ENCODE measurements around the gene CD163L1.

DNA sequence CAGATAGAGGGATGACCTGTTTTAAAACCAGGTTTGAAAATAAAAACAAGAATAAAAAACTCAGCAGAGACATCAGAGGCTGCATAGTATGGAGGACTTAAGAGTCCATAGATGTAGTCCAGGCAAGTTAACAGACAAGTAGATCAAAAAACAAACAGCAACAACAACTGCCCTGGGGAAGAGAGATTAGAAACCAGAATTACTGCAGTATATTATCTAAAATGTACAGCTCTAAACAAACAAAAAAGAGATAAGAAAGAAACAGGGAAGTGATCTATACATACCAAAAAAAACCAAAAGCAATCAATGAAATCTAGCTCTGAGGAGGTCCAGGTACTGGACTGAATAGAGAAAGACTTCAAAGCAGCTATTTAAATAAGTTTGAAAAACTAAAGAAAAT, 91.3 kb downstream of the CD163L1 start:
- TF ChIP-seq, protein P1, sequence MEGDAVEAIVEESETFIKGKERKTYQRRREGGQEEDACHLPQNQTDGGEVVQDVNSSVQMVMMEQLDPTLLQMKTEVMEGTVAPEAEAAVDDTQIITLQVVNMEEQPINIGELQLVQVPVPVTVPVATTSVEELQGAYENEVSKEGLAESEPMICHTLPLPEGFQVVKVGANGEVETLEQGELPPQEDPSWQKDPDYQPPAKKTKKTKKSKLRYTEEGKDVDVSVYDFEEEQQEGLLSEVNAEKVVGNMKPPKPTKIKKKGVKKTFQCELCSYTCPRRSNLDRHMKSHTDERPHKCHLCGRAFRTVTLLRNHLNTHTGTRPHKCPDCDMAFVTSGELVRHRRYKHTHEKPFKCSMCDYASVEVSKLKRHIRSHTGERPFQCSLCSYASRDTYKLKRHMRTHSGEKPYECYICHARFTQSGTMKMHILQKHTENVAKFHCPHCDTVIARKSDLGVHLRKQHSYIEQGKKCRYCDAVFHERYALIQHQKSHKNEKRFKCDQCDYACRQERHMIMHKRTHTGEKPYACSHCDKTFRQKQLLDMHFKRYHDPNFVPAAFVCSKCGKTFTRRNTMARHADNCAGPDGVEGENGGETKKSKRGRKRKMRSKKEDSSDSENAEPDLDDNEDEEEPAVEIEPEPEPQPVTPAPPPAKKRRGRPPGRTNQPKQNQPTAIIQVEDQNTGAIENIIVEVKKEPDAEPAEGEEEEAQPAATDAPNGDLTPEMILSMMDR (IDR thresholded peaks at IDR 0.05): no peak
- TF ChIP-seq ZFX (IDR thresholded peaks at IDR 0.05; ENCODE audit: borderline replicate concordance): no peak

Data from 22Rv1 (cell line).